ENCODE measurements around the gene TMPRSS9.

TMPRSS9 gene

GRCh38 chr19:2417881-2418406 lies 57.9 kb downstream of the TMPRSS9 start:
- no peak for DNase-seq (ENCODE audit: low read depth in 3 of 3, low spot score in 1 of 3)

GRCh38 chr19:2419754-2420153 lies 59.7 kb downstream of the TMPRSS9 start:
- no peak for DNase-seq (ENCODE audit: low read depth in 3 of 3, low spot score in 1 of 3)

- DNase-seq (ENCODE audit: low read depth in 3 of 3, low spot score in 1 of 3) = no peak
Observed at GRCh38 chr19:2420490-2420889, 60.4 kb downstream of the TMPRSS9 start.

GRCh38 chr19:2421581-2422306 lies 61.7 kb downstream of the TMPRSS9 start:
- no peak for DNase-seq (ENCODE audit: low read depth in 3 of 3, low spot score in 1 of 3)

- no peak for DNase-seq (ENCODE audit: low read depth in 3 of 3, low spot score in 1 of 3)
Observed at GRCh38 chr19:2423071-2423914, 63.2 kb downstream of the TMPRSS9 start.

GRCh38 chr19:2423915-2424685 lies 64.0 kb downstream of the TMPRSS9 start:
- no peak for DNase-seq (ENCODE audit: low read depth in 3 of 3, low spot score in 1 of 3)

GRCh38 chr19:2424686-2425621 lies 64.9 kb downstream of the TMPRSS9 start:
- DNase-seq (ENCODE audit: low read depth in 3 of 3, low spot score in 1 of 3) = no peak

- DNase-seq (ENCODE audit: low read depth in 3 of 3, low spot score in 1 of 3) = no peak
Observed at GRCh38 chr19:2425622-2426581, 65.8 kb downstream of the TMPRSS9 start.

GRCh38 chr19:2426611-2427428 lies 66.8 kb downstream of the TMPRSS9 start:
- DNase-seq (ENCODE audit: low read depth in 3 of 3, low spot score in 1 of 3) = peak in 1 of 3 donors; percentile 40

GRCh38 chr19:2427429-2428320 lies 67.6 kb downstream of the TMPRSS9 start, which contains the start of gene TIMM13:
TIMM13 (minus strand) TSS chr19:2427586; CDS start chr19:2427533, 53 bp downstream.
- DNase-seq (ENCODE audit: low read depth in 3 of 3, low spot score in 1 of 3) = peak; percentile 88 to 94 (median 91)

- no peak for DNase-seq (ENCODE audit: low read depth in 3 of 3, low spot score in 1 of 3)
Observed at GRCh38 chr19:2428321-2428690, 68.2 kb downstream of the TMPRSS9 start.

GRCh38 chr19:2428756-2429711 lies 69.0 kb downstream of the TMPRSS9 start:
- DNase-seq (ENCODE audit: low read depth in 3 of 3, low spot score in 1 of 3) = no peak

GRCh38 chr19:2429917-2430535 lies 70.0 kb downstream of the TMPRSS9 start:
- no peak for DNase-seq (ENCODE audit: low read depth in 3 of 3, low spot score in 1 of 3)

- DNase-seq (ENCODE audit: low read depth in 3 of 3, low spot score in 1 of 3) = no peak
Observed at GRCh38 chr19:2431318-2432055, 71.4 kb downstream of the TMPRSS9 start.
